IPS-20b (cell line): ENCODE results near the gene AKR1A1.
A peak's percentile ranks its signal among the peaks of the same experiment; 100 is the strongest.

Experiments
- H3K27ac ChIP-seq: one replicate; pipeline ENCODE4 v1.5.1; 2013; ENCODE audit warnings: low read length
- H3K27me3 ChIP-seq: 2 replicates; pipeline ENCODE4 v1.6.1; 2013; ENCODE audit warnings: mild to moderate bottlenecking, low read length, inconsistent platforms; ENCODE audit not compliant: insufficient read depth
- H3K36me3 ChIP-seq: 2 replicates; pipeline ENCODE4 v1.6.1; 2013; ENCODE audit warnings: low read depth, mild to moderate bottlenecking, inconsistent platforms, low read length, moderate library complexity; ENCODE audit not compliant: insufficient read depth
- H3K4me1 ChIP-seq: 2 replicates; pipeline ENCODE4 v1.6.1; 2013; ENCODE audit warnings: mild to moderate bottlenecking, control low read depth, inconsistent platforms, low read length, moderate library complexity; ENCODE audit not compliant: insufficient read depth
- H3K4me3 ChIP-seq: 2 replicates; pipeline ENCODE4 v1.5.1; 2013; ENCODE audit warnings: mild to moderate bottlenecking, low read length, inconsistent platforms
- H3K9ac ChIP-seq: 2 replicates; pipeline ENCODE4 v1.6.1; 2013; ENCODE audit warnings: low read depth, mild to moderate bottlenecking, inconsistent platforms, low read length, moderate library complexity
- H3K9me3 ChIP-seq: 2 replicates; pipeline ENCODE4 v1.6.1; 2013; ENCODE audit warnings: mild to moderate bottlenecking, low read depth, low read length, inconsistent platforms; ENCODE audit not compliant: insufficient read depth

AKR1A1 gene

DNA sequence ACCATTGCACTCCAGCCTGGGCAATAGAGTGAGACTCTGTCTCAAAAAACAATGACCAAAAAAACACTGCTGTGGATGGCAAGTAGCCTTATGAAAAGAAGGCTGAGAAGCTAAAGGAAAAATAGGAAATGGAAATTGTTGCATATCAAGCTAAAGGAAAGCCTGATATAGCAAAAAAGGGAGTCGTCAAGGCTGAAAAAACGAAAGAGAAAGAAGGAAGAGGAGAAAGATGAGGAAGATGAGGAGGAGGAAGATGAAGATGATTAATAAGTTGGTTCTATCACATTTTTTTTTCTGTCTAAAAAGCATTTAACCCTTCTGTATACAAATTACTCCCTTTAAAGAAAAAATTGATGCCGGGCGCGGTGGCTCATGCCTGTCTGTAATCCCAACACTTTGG, 18.8 kb upstream of the AKR1A1 start:
- no peaks in the 10 kb centered on the region for H3K9me3 ChIP-seq
- no peak overlapping the region for H3K27ac ChIP-seq
- H3K27me3 ChIP-seq = no peaks in the 10 kb centered on the region
- H3K36me3 ChIP-seq = no peaks in the 10 kb centered on the region
- no peak overlapping the region for H3K4me3 ChIP-seq
- H3K9ac ChIP-seq = no peak overlapping the region
- H3K4me1 ChIP-seq = no peaks in the 10 kb centered on the region; the same call in 1 of the 2 replicates

DNA sequence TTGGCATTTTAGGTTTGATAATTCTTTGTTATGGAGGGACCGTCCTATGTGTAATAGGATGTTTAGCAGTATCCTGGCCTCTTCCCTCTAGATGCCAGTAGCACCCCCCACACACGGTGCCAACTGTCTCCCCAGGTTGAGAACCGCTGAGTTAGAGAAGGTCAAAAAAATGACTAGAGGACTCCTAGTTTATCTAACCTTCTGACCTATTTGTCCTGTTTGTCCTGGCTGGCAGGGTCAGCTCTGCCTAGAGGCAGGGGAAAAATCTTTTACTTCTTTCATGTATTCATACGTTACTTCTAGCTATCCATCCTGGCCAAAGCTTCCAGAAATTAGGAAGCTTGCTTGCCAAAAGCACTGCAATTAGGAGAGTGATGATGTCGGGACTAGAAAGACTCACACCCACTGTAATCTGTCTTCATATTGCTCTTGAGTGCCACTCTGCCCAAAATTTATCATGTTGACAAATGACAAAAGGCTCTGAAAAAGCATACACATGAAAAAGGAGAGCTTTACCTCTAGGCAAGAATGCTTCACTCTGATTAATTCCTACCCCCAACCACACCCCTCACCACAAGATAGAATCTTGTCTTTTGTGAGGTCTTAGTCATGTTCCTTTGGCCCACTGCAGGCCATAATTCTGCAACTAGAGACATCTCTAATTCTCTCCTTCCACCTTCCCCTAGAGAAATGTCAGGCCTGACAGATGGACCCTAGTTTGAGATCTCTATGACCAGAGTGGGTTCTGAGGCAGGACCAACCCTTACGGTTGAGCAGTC, 14.4 kb upstream of the AKR1A1 start:
- Histone ChIP-seq H3K27me3 (no peaks in the 10 kb centered on the region), H3K36me3 (no peaks in the 10 kb centered on the region), H3K9me3 (no peaks in the 10 kb centered on the region), H3K4me3 (no peak overlapping the region), H3K4me1 (no peaks in the 10 kb centered on the region), H3K27ac (no peak overlapping the region), H3K9ac (no peak overlapping the region)

DNA sequence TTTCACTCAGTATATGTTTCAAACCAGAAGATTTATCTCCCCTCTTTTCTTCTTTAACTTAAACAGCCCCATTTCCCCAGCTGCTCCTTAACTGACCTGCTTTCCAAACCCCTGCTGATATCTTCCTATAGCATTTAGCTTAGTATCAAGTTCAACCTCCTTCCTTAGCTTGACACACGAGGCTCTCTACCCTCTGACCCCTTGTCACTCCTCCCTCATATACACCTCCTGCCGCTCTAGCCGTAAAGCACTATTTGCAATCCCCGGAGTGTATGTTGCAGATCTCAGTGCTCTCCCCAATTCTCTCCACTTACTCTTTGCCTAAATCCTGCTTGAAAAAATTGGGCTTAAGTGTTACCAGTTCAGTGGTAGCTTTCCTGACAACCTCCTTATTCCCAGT, 13.7 kb upstream of the AKR1A1 start:
- no peaks in the 10 kb centered on the region for H3K36me3 ChIP-seq
- H3K4me3 ChIP-seq = no peak overlapping the region
- no peaks in the 10 kb centered on the region for H3K27me3 ChIP-seq
- H3K9ac ChIP-seq = no peak overlapping the region
- no peak overlapping the region for H3K27ac ChIP-seq
- H3K9me3 ChIP-seq = no peaks in the 10 kb centered on the region
- no peaks in the 10 kb centered on the region for H3K4me1 ChIP-seq

DNA sequence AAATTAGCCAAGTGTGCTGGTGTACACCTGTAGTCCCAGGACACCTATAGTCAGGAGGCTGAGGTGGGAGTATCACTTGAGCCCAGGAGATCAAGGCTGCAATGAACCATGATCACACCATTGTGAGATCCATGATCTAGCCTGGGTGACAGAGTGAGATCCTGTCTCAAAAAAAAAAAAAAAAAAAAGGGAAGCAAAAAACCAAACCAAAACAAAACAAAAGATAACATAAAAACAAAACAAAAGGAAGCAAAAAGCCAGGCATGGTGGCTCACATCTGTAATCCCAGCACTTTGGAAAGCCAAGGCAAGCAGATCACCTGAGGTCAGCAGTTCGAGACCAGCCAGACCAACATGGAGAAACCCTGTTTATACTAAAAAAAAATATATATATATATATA, 9.4 kb upstream of the AKR1A1 start:
- Histone ChIP-seq H3K36me3 (no peaks in the 10 kb centered on the region), H3K4me3 (no peak overlapping the region), H3K4me1 (no peaks in the 10 kb centered on the region), H3K27ac (no peak overlapping the region), H3K9ac (no peak overlapping the region), H3K9me3 (no peaks in the 10 kb centered on the region), H3K27me3 (no peaks in the 10 kb centered on the region)

DNA sequence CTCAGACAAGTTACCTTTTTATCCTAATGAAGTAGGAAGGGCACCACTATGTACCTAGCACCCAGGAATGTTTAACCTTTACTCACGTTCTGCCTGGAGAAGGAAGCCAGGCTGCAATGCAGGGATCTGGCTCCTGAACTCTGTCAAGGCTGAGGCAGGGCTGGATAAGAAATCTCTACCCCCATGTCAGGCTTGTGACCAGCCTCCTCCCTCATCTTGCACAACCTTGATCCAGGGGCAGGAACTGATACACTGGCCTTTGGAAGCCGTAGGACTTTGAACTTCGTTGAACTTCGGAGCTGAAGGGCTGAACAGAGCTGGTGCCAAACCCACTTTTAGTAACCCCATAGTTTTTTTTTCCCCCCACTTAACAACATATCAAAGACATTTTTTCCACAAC, 8.0 kb upstream of the AKR1A1 start:
- Histone ChIP-seq H3K9ac (no peak overlapping the region), H3K27me3 (no peaks in the 10 kb centered on the region), H3K36me3 (no peaks in the 10 kb centered on the region), H3K9me3 (no peaks in the 10 kb centered on the region), H3K27ac (no peak overlapping the region), H3K4me3 (no peak overlapping the region), H3K4me1 (no peaks in the 10 kb centered on the region)

DNA sequence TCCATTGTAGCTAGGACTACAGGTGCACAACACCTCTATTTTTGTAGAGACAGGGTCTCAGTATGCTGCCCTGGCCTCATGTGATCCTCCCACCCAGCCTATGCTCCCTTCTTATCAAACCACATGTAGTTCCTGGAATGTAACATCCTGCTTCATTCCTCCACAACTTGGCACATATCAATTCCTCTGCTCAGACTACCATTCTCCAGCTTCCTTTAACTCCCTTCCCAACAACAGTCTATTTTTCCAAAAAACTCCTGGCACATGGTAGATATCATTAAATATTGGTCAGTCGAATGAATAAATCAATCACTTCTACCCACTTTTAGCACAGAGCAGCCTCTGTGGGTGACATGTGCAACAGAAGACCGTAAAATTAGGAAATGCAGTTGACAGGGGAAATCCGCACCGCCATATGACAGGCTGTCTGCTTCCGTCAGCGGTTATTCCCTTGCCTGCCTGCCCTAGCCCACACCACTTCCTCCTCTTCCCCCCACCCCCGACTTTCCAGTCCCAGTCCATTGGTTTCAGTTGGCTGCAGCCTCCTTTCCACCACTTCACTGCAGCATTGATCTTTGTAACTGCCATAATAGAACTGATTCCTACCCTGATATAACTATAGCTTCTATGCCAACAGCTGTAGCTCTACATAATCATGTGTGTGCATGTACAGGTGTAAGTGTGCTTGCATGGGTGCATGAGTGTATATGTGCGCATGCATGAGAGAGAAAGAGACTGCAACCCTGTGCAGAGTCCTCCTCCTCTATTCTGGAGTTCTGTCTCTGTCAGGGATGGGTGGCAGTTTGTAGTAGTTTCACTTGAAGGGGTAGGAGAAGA, 6.8 kb upstream of the AKR1A1 start:
- Histone ChIP-seq H3K9ac (no peak overlapping the region), H3K4me3 (no peak overlapping the region), H3K27ac (no peak overlapping the region), H3K9me3 (no peaks in the 10 kb centered on the region), H3K4me1 (no peaks in the 10 kb centered on the region), H3K27me3 (no peaks in the 10 kb centered on the region), H3K36me3 (no peaks in the 10 kb centered on the region)

DNA sequence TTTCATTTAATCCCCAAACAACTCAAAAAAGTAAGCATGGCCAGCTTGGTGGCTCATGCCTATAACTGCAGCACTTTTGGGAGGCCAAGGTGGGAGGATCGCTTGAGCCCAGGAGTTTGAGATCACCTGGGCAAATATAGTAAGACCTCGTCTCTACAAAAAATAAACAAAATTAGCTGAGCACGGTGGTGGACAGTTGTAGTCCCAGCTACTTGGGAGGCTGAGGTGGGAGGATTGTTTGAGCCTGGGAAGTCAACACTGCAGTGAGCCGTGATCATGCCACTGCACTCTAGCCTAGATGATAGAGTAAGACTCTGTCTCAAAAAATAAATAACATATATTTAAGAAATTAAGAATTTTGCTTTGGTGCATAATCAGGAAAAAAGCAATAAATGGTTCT, 6.1 kb upstream of the AKR1A1 start:
- no peak overlapping the region for H3K27ac ChIP-seq
- H3K36me3 ChIP-seq = no peaks in the 10 kb centered on the region
- no peaks in the 10 kb centered on the region for H3K27me3 ChIP-seq
- H3K4me3 ChIP-seq = no peak overlapping the region
- no peaks in the 10 kb centered on the region for H3K4me1 ChIP-seq
- no peak overlapping the region for H3K9ac ChIP-seq
- no peaks in the 10 kb centered on the region for H3K9me3 ChIP-seq

DNA sequence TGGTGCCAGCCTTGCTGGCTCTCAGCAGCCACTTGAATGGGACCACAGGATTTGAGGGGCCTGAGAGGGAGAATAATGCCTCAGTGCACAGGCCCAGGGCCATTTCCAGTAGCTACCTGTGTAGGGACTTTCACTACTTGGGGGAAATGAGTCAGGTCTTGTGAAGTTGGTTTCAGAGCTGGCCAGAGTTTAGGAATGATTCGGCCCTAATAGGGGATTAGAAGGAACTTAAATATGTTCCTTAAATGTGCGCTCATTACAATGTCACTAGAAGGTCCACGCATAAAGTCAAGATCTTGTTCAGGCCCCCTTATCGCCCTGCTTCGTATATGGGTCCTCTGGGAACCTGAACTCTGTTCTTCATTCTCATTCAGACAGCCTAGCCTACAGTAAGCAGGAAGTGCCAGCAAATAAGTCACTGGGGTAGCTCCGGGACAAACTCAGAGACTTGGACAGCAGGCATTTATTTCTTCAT, 5.6 kb upstream of the AKR1A1 start:
- Histone ChIP-seq H3K4me3 (no peak overlapping the region), H3K27me3 (no peaks in the 10 kb centered on the region), H3K27ac (no peak overlapping the region), H3K9ac (no peak overlapping the region), H3K9me3 (no peaks in the 10 kb centered on the region), H3K4me1 (no peaks in the 10 kb centered on the region), H3K36me3 (no peaks in the 10 kb centered on the region)

DNA sequence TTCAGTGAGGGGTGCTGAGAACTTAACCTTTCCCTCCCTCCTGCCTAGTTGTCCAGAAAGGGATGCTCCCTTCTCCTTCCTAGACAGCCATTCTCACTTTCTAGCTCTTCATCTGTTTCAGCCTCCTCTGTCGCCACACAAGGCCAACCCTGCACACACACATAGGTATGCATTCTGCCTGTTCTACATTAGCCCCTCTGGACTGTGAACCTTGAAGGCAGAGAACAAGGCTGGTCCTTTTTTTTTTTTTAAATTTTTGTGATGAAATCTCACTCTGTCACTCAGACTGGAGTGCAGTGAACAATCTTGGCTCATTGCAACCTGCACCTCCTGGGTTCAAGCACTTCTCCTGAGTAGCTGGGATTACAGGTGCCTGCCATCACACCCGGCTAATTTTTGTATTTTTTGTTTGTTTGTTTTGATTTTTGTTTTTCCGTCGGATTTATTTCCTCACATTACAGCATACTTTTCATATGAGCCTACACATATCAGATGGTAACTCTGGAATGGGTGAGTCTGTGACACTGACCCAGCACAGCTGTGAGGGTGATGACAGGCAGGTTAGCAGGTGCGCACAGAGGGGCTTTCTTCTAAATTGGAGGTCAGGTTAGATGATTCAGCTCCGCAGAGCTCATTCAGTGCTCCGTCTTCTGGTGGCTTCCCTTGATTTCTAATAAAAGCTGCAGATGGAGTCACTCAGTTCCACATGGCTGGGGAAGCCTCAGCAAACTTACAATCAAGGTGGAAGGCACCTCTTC, 4.9 kb upstream of the AKR1A1 start:
- H3K27me3 ChIP-seq = no peaks in the 10 kb centered on the region
- H3K4me3 ChIP-seq = no peak overlapping the region
- H3K4me1 ChIP-seq = no peaks in the 10 kb centered on the region

DNA sequence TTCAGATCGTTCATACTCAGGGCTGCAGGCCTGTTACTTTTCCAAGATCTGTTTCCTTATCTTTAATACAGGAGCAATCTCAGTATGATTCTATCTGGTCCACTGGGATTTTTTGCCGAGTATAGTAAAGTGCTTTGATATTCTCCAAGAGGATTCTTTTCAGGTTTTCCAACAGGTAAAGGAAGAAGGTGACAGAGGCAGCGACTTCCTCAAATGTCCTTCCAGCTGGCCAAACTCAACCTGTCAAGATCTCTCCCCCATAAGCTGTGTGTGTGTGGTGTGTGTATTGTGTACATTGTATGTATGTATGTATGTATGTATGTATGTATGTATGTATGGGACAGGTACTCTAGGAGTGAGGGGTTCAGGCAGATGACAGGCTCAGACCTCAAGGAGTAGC, 1.1 kb downstream of the AKR1A1 start:
- Histone ChIP-seq H3K4me1 (no peaks in the 10 kb centered on the region), H3K27me3 (no peaks in the 10 kb centered on the region), H3K9me3 (no peaks in the 10 kb centered on the region), H3K9ac (peak overlapping the region; percentile 99), H3K36me3 (peaks cover 38% of the 10 kb centered on the region), H3K27ac (no peak overlapping the region), H3K4me3 (peak overlapping the region; percentile 91)

More for the DNA sequence above, 4.9 kb upstream of the AKR1A1 start:
- Histone ChIP-seq H3K9me3 (no peaks in the 10 kb centered on the region), H3K9ac (no peak overlapping the region), H3K27ac (no peak overlapping the region), H3K36me3 (no peaks in the 10 kb centered on the region)

DNA sequence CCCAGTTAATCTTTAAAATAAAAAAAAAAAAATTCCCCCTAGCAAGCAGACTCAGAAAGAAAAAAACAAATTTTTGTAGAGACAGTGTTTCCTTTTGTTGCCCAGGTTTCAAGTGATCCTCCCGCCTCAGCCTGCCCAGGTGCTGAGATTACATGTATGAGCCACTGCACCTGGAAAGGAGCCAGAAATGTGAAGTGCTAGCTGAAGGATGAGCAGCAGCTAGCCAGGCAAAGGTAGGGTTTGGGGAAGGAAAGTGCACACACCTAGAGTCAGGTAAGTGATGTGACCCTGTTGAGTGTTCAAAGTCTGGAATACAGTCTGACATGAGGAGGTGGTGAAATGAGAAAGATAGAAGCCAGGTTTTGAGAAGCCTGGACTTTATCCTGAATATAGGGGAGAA, 1.7 kb downstream of the AKR1A1 start:
- H3K27ac ChIP-seq = no peak overlapping the region

More for the DNA sequence above, 1.7 kb downstream of the AKR1A1 start:
- Histone ChIP-seq H3K4me1 (no peaks in the 10 kb centered on the region), H3K36me3 (peaks cover 40% of the 10 kb centered on the region), H3K9me3 (no peaks in the 10 kb centered on the region), H3K27me3 (no peaks in the 10 kb centered on the region), H3K4me3 (peak overlapping the region; percentile 91), H3K9ac (peak overlapping the region; percentile 23; the same call in 1 of the 2 replicates)
